Activated naive CD4-positive, alpha-beta T cell treated with anti-CD3 and anti-CD28 coated beads for 36 hours (primary cell): Measurements from ENCODE around the gene TMEM213. TPM values are rescaled to one million over a fixed set of nuclear protein-coding genes. Genes with fewer than 3 reads are reported as not detected.

Experiments used
- CTCF ChIA-PET: fragments of 350-600 bp; sonication (Branson Sonifier 250); formaldehyde crosslinking; loops from one replicate; lab custom pipeline; 2021; ENCODE audit warnings: antibody characterized with exemption; lab: Charles Lee
- DNase-seq: peaks from one replicate; pipeline ENCODE4 v3.0.0-alpha.2; 2020
- H3K27ac Mint-ChIP-seq: one replicate; pipeline ENCODE4 v1.8.0; 2021; ENCODE audit warnings: mild to moderate bottlenecking, mixed read lengths
- H3K27me3 Mint-ChIP-seq: one replicate; pipeline ENCODE4 v1.8.0; 2021; ENCODE audit warnings: low read depth, mixed read lengths
- H3K36me3 Mint-ChIP-seq: one replicate; pipeline ENCODE4 v1.8.0; 2021; ENCODE audit warnings: low read depth, mixed read lengths
- H3K4me1 Mint-ChIP-seq: one replicate; pipeline ENCODE4 v1.8.0; 2021; ENCODE audit warnings: low read depth, mixed read lengths
- H3K4me3 Mint-ChIP-seq: one replicate; pipeline ENCODE4 v1.8.0; 2021; ENCODE audit warnings: mild to moderate bottlenecking, moderate library complexity, mixed read lengths
- H3K9me3 Mint-ChIP-seq: one replicate; pipeline ENCODE4 v1.8.0; 2021; ENCODE audit warnings: mixed read lengths
- intact Hi-C: fragments of 100-400 bp; cut with micrococcal nuclease; formaldehyde crosslinking; loops from one replicate; pipeline ENCODE4 v1.15.1; 2023
- total RNA-seq, 2 experiments: library from RNA; stranded (reverse); gene quantifications; one replicate each; pipeline ENCODE4 v1.2.3, GENCODE V29; 2021

Gene TMEM213
- total RNA-seq, 2 experiments from 2014 or later = not detected

DNA sequence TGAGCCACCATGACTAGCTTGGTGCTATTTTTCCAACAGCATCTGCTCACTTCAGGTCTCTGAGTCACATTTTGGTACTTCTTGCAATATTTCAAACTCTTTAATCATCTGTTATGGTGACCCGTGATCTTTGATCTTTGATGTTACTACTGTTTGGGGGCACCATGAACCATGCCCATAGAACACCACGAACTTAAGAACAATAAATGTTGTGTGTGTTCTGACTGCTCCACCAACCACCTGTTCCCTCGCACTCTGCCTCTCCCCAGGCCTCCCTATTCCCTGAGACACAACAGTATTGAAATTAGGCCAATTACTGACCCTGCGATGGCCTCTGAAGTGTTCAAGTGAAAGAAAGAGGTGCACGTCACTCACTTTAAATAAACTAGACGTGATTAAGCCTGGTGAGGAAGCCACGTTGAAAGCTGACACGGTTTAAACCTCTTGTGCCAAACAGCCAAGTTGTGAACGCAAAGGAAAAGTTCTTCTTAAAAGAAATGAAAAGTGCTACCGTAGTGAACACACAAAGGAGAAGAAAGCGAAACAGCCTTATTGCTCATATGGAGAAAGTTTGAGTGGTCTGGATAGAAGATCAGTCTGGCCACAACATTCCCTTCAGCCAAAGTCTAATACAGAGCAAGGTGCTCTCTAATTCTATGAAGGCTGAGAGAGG is 27.4 kb downstream of the TMEM213 start:
- no peaks in the 10 kb centered on the region for H3K36me3 Mint-ChIP-seq

DNA sequence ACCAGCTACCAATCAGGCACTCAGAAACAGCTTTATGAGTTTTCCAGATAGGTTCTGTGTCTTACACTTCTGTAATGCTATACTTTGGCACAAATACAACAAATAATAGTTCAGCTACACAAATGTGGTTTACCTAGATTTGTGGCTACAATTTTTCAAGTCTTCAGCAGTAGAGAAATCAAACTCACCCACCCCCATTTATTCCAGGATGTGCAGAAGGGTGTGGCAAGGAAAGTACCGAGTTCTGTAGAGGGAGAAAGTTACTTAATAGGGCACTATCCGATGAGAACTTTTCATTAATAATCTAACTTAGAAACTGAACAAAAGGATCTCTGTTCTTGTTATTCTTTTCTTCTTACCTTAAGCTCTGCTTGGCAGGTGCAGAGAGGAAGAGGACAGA is 30.5 kb downstream of the TMEM213 start:
- no peak overlapping the region for H3K4me3 Mint-ChIP-seq
- CTCF ChIA-PET = no interaction called here
- no peak for DNase-seq
- intact Hi-C loops = no loop called here
- H3K27me3 Mint-ChIP-seq = no peaks in the 10 kb centered on the region
- H3K36me3 Mint-ChIP-seq = no peaks in the 10 kb centered on the region
- H3K9me3 Mint-ChIP-seq = no peaks in the 10 kb centered on the region
- H3K27ac Mint-ChIP-seq = no peak overlapping the region
- H3K4me1 Mint-ChIP-seq = peaks cover 8% of the 10 kb centered on the region

More for the DNA sequence above, 27.4 kb downstream of the TMEM213 start:
- no peaks in the 10 kb centered on the region for H3K9me3 Mint-ChIP-seq
- H3K27ac Mint-ChIP-seq = no peak overlapping the region
- DNase-seq = peak; percentile 9
- intact Hi-C loops = no loop called here
- H3K4me3 Mint-ChIP-seq = no peak overlapping the region
- CTCF ChIA-PET = no interaction called here
- no peaks in the 10 kb centered on the region for H3K27me3 Mint-ChIP-seq
- H3K4me1 Mint-ChIP-seq = peaks cover 8% of the 10 kb centered on the region

DNA sequence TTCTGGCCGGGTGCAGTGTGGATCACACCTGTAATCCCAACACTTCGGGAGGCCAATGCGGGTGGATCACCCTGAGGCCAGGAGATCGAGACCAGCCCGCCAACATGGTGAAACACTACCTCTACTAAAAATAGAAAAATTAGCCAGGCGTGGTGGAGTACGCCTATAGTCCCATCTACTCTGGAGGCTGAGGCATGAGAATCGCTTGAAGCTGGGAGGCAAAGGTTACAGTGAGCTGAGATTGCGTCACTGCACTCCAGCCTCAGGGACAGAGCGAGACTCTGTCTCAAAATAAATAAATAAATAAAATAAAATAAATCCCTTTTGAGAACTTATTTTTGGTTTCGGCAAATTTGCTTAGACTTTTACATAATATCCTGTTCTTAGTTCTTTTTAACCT is 31.5 kb downstream of the TMEM213 start:
- CTCF ChIA-PET = no interaction called here
- Mint-ChIP-seq H3K9me3 (no peaks in the 10 kb centered on the region), H3K4me1 (peaks cover 8% of the 10 kb centered on the region), H3K36me3 (no peaks in the 10 kb centered on the region), H3K4me3 (no peak overlapping the region), H3K27me3 (no peaks in the 10 kb centered on the region), H3K27ac (no peak overlapping the region)
- DNase-seq = no peak
- intact Hi-C loops = no loop called here

DNA sequence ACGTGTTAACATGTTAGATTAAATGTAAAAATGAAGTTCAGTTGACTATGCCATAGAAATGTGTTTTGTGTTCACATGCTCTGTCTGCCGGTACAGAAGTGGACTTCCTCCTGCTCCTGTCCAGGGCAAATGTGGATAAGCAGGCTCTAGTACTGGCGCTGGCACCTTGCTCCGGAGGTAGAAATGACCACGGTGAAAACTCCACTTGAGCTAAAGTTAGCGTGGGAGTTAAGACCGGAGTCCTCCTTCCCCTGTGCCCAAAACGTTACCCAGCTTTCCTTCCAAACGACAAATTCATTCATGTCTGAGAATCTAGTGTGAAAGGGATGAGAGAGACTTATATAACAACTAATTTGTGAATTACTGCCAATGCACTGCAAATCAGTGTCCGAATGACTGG is 35.2 kb downstream of the TMEM213 start:
- Mint-ChIP-seq H3K4me3 (no peak overlapping the region), H3K36me3 (no peaks in the 10 kb centered on the region), H3K27ac (no peak overlapping the region), H3K27me3 (no peaks in the 10 kb centered on the region), H3K9me3 (no peaks in the 10 kb centered on the region), H3K4me1 (no peaks in the 10 kb centered on the region)
- CTCF ChIA-PET = no interaction called here
- no peak for DNase-seq
- intact Hi-C loops = no loop called here

DNA sequence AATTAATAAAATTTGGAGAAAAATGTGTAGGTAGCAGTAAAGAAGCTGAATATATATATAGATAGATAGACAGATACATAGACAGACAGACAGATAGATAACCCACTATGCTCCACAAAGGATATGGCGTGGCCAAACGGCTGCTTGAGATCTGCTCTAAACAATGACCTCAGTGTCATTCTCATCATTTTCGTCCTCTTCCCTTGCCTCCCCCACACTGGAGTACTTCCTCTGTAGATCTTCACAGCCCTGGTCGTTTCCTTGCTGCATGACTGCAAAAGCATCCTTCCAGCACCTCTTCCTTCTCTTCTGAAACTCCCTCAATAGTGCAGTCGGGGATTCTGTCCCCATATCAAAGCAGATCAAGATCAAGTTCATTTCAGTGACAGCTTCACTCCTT is 35.8 kb downstream of the TMEM213 start:
- H3K27ac Mint-ChIP-seq = no peak overlapping the region
- H3K36me3 Mint-ChIP-seq = no peaks in the 10 kb centered on the region
- H3K4me1 Mint-ChIP-seq = no peaks in the 10 kb centered on the region
- no peaks in the 10 kb centered on the region for H3K9me3 Mint-ChIP-seq
- CTCF ChIA-PET = no interaction called here
- no peak overlapping the region for H3K4me3 Mint-ChIP-seq
- H3K27me3 Mint-ChIP-seq = no peaks in the 10 kb centered on the region
- intact Hi-C loops = no loop called here
- DNase-seq = no peak

DNA sequence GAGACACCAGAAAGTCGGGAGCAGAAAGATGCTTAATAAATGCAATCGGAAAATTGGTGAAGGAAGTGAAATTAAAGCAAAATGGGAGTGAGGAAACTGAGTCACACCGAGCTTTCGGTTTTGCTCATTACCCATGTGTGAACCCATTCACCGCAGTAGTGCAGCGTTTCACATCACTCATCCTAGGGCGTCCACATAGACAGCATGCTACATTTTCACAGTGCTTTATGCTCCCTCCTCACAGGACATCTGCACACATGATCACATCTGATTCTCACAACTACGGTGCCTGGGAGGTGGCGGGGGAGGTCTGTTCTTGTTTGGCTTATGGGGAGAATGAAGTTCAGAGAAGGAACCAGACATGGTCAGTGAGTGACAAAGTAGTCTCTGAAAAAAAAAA is 36.8 kb downstream of the TMEM213 start:
- DNase-seq = no peak
- Mint-ChIP-seq H3K36me3 (no peaks in the 10 kb centered on the region), H3K4me3 (no peak overlapping the region), H3K27ac (no peak overlapping the region), H3K9me3 (no peaks in the 10 kb centered on the region), H3K4me1 (no peaks in the 10 kb centered on the region), H3K27me3 (peaks cover 3% of the 10 kb centered on the region)
- CTCF ChIA-PET = no interaction called here
- intact Hi-C loops = no loop called here

DNA sequence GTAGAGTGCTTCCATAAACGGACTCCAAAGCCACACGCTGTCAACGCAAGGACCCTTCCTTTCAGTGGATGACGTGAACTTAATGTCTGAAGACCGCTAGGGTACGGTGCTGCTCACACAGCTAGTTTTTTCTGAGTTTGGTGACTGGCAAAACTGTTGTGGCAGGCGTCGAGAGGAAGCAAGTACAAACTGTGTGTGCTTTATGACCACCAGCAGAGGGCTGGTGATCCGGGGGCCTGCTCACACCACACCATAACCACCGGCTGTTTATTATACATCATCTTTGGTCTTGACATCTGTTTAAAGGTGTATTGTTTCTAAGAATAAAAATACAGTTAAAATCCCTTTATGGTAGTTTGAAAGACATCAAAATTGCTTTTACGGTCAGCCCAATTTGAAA is 37.3 kb downstream of the TMEM213 start:
- no peak overlapping the region for H3K27ac Mint-ChIP-seq
- no peak overlapping the region for H3K4me3 Mint-ChIP-seq
- H3K9me3 Mint-ChIP-seq = no peaks in the 10 kb centered on the region
- DNase-seq = no peak
- CTCF ChIA-PET = no interaction called here
- no peaks in the 10 kb centered on the region for H3K4me1 Mint-ChIP-seq
- H3K27me3 Mint-ChIP-seq = peaks cover 5% of the 10 kb centered on the region
- intact Hi-C loops = no loop called here
- no peaks in the 10 kb centered on the region for H3K36me3 Mint-ChIP-seq

DNA sequence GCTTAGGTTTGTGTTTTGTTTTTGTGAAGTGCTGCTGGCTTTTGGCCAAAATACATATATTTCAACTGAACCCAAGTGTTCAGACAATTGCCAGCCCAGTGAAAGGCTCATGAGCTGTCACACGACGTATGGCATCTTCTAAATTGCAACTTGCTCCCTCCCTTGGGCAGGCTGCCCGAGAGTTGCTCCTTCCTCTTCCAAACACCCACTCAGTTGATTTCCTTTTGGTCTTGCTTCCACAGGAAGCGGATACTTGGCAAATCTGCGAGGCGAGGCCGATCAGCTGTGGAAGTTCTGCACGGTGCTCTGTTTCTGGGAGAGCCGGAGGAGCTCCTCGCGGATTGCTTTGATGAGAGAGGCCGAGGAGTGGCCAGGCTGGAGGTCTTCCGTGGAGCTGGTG is 39.8 kb downstream of the TMEM213 start:
- H3K4me1 Mint-ChIP-seq = no peaks in the 10 kb centered on the region
- no peaks in the 10 kb centered on the region for H3K36me3 Mint-ChIP-seq
- H3K27ac Mint-ChIP-seq = no peak overlapping the region
- intact Hi-C loops = no loop called here
- peaks cover 6% of the 10 kb centered on the region for H3K27me3 Mint-ChIP-seq
- no peak for DNase-seq
- H3K4me3 Mint-ChIP-seq = no peak overlapping the region
- no peaks in the 10 kb centered on the region for H3K9me3 Mint-ChIP-seq
- CTCF ChIA-PET = no interaction called here

DNA sequence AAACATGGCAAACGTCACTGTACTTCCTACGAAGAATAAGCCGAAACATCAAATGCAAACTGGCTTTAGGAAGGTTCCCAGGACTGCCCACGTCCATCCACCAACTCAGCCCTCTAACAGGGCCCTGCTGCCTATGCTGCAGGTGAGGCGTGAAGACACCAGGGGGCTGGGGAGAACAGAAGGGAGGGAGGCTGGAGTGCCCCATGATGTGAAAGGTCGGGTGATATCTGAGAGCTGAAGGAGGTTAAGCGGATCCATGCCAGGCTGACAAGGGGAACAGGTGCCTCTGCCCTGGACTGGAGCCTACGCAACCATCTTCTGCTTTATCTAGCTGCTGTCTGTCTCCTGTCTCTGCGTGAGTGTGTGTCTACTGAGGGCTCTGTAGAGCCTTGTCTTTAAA is 40.4 kb downstream of the TMEM213 start:
- peaks cover 6% of the 10 kb centered on the region for H3K27me3 Mint-ChIP-seq
- intact Hi-C loops = no loop called here
- H3K4me3 Mint-ChIP-seq = no peak overlapping the region
- DNase-seq = no peak
- H3K9me3 Mint-ChIP-seq = no peaks in the 10 kb centered on the region
- no peak overlapping the region for H3K27ac Mint-ChIP-seq
- H3K4me1 Mint-ChIP-seq = no peaks in the 10 kb centered on the region
- CTCF ChIA-PET = no interaction called here
- no peaks in the 10 kb centered on the region for H3K36me3 Mint-ChIP-seq

DNA sequence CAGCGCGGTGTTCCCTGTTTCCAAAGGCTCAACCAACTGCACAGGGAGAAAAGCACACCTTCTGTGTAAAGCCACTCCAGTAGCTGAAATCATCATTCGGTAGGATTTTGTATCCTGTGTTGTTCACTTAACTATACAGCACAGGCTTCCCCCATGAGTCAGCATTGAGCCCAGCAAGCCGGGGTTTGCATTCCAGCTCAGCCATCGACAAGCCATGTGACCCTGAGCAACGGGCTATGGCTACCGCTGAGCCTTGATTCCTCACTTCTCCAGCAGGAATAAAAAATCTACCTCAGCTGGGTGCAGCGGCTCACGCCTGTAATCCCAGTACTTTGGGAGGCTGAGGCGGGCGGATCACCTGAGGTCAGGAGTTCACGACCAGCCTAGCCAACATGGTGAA is 44.3 kb downstream of the TMEM213 start:
- intact Hi-C loops = no loop called here
- CTCF ChIA-PET = interaction anchor here (0.7 kb wide), 1 partner anchor 55 kb away, joined by 3 read pairs; no protein-coding TSS in a partner anchor
- H3K4me3 Mint-ChIP-seq = no peak overlapping the region
- H3K4me1 Mint-ChIP-seq = no peaks in the 10 kb centered on the region
- no peak overlapping the region for H3K27ac Mint-ChIP-seq
- no peak for DNase-seq
- no peaks in the 10 kb centered on the region for H3K36me3 Mint-ChIP-seq
- no peaks in the 10 kb centered on the region for H3K9me3 Mint-ChIP-seq
- peaks cover 6% of the 10 kb centered on the region for H3K27me3 Mint-ChIP-seq

DNA sequence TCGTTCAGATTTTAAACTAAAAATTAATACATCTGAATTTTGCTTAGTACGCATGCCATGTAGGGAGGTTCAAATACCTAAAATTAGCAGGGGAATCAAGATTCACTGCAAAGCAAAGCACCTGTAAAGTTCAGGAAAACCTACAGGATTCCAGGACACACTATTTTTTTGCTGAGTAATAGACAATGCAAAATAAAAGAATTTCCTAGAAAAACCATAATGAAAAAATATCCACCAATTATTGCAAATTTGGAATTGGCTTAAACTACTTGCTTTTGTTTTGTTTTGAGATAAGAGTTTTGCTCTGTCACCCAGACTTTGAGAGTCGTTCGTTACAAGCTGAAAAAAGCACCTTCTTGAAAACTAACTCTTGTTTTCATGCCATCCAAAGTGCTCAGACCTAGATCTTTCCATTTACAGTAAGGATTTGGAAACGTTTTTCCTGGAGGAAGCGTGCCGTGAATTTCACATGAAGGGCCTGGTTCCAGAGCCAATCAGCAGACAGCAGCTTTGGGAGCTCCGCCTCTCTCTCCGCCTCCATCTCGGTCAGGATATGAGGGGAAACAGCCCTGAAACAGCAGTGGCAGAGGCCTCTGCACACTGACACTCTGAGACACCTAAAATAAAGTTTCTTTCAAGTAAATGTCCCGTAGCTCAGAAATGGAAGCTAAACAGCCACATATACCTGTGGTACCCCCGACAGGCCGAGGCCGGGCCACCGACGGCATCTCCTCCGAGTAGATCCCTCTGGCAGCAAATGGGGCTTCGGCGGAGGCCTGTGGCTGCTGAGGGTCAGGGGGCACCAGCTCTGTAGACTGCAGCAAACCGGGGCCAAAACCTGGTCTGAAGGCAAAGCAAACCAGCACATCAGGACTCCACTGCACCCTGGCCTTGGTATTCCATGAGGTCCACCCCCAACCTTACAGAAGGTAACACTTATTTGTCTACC is 46.1 kb downstream of the TMEM213 start:
- peaks cover 6% of the 10 kb centered on the region for H3K27me3 Mint-ChIP-seq
- peaks cover 3% of the 10 kb centered on the region for H3K4me1 Mint-ChIP-seq
- DNase-seq = no peak
- H3K4me3 Mint-ChIP-seq = no peak overlapping the region
- H3K27ac Mint-ChIP-seq = no peak overlapping the region
- no peaks in the 10 kb centered on the region for H3K9me3 Mint-ChIP-seq
- intact Hi-C loops = no loop called here
- no peaks in the 10 kb centered on the region for H3K36me3 Mint-ChIP-seq
- CTCF ChIA-PET = interaction anchor here (1.3 kb wide), 1 partner anchor 43 kb away, joined by 3 read pairs; no protein-coding TSS in a partner anchor

DNA sequence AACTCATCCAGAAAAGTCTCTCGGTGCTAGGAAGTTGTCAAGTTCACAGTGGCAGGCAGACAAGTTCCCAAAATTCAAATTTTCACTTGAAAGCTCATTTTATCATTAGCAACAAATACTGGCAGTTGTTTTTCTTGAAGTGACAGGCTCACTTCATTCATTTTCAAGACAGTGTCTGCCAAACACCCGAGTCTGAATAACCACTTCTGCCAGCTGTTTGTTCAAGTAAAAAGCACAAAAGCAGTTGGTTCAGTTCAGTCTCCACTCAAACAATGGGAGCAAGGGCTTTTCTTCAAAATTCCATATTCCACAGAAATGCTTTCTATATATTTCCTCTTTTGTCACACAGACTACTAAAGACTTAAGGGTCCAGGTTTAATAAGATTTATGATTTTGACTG is 47.9 kb downstream of the TMEM213 start:
- Mint-ChIP-seq H3K27me3 (no peaks in the 10 kb centered on the region), H3K27ac (no peak overlapping the region), H3K9me3 (no peaks in the 10 kb centered on the region), H3K4me3 (no peak overlapping the region), H3K36me3 (no peaks in the 10 kb centered on the region), H3K4me1 (peaks cover 3% of the 10 kb centered on the region)
- no peak for DNase-seq
- intact Hi-C loops = no loop called here
- CTCF ChIA-PET = no interaction called here
